NCI-H69 (cell line): ENCODE data around the gene GSG1L2.
A peak's percentile ranks its signal among the peaks of the same experiment; 100 is the strongest.

Experiments
- DNase-seq: peaks from one replicate; lab custom pipeline; 2025; lab: John Stamatoyannopoulos, UW

The GSG1L2 gene

DNA sequence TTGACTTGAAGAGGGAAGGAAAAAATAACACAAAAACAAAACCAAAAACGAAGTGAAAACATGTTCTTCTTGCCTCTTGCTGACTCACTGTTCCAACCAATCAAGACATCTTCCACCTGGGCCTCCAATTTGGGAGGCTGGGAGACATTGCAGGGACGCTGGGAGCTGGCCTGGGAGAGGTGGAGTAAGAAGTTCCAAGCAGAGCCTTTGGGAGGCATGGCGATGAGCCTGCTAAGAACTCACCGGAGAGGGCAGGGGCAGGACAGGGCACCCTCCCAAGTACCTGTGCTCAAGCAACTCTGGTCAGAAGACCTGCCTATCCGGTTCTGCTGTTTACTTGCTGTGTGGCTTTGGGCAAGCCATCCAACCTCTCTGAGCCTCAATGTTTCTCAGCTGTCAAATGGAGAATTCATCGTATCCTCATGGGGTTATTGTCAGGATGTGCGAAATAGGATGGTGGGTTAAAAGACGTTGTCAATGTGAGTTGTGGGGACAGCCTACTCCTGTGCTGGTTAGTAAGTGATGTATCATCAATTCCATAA is 3.0 kb upstream of the GSG1L2 start:
- DNase-seq, result no peak

- no peak for DNase-seq
Observed at GRCh38 chr17:9824094-9824493, 2.2 kb upstream of the GSG1L2 start.

GRCh38 chr17:9820448-9820847 is 1.4 kb downstream of the GSG1L2 start:
- DNase-seq, result no peak

GRCh38 chr17:9818760-9819159 is 3.1 kb downstream of the GSG1L2 start:
- no peak for DNase-seq

GRCh38 chr17:9817086-9817485 is 4.8 kb downstream of the GSG1L2 start:
- DNase-seq, result no peak

DNA sequence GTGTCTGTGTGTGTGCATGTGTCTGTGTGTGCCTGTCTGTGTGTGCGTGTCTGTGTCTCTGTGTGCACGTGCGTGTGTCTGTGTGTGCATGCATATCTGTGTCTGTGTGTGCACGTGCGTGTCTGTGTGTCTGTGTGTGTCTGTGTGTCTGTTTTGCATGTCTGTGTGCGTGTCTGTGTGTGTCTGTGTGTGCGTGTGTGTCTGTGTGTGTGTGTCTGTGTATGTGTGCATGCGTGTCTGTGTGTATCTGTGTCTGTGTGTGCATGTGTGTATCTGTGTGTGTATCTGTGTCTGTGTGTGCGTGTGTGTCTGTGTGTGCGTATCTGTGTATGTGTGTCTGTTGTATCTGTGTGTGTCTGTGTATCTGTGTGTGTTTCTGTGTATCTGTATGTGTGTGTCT is 5.4 kb downstream of the GSG1L2 start:
- no peak for DNase-seq

DNA sequence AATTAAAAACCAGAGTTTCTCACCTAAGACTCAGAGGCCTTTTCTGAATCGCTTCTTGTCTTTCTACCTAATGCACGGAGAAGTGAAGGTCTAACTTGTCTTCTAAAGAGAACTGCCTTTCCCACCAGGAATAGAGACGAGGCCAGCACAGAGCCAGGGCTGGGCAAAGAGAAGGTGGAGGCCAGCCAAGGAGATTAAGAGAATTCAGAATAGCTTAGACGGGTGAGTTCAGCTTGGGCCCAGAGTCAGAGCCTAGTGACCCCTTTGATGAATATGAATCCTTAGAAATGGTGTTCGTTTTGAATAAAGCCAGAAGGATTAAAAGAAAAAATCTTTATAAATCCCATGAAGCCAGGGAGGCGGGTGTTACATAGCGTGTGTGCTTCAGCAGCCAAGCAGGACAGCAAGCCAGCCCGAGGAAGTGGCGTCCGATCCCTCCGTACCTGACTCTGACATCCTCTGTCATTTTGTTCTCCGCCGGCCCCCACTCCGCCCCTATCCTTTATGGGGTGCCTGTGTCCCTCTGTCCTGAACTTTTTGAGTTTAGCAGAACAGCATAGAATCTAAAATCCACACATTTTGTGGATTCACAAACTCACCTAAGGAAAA is 7.4 kb downstream of the GSG1L2 start:
- DNase-seq, result no peak

GRCh38 chr17:9813166-9813565 is 8.7 kb downstream of the GSG1L2 start:
- DNase-seq, result no peak

GRCh38 chr17:9811537-9811936 is 10.3 kb downstream of the GSG1L2 start:
- no peak for DNase-seq

DNA sequence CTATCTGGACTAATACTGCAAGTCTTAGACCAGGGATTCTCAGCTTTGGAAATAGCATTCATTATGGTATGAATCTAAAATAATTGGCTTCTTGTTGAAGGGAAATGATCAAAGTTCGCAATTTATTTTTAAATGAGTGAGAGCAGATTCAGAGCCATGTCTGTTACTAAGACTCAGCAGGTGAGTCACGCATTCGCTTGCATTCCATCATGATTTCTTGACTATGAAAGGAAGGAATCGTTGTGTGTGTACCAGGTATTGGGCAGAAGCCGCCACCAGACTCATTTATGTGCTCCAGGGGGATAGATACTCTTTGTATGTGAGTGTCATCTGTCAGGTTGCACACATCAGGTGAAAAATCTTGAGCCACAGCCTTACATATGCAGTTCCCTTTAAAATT is 10.8 kb downstream of the GSG1L2 start:
- no peak for DNase-seq

GRCh38 chr17:9810100-9810949 is 11.6 kb downstream of the GSG1L2 start:
- no peak for DNase-seq

GRCh38 chr17:9809409-9809808 is 12.5 kb downstream of the GSG1L2 start:
- DNase-seq, result no peak

GRCh38 chr17:9806699-9807098 is 15.2 kb downstream of the GSG1L2 start:
- no peak for DNase-seq

GRCh38 chr17:9805769-9806168 is 16.1 kb downstream of the GSG1L2 start:
- DNase-seq, result no peak

GRCh38 chr17:9802697-9803096 is 19.2 kb downstream of the GSG1L2 start:
- DNase-seq, result no peak

DNA sequence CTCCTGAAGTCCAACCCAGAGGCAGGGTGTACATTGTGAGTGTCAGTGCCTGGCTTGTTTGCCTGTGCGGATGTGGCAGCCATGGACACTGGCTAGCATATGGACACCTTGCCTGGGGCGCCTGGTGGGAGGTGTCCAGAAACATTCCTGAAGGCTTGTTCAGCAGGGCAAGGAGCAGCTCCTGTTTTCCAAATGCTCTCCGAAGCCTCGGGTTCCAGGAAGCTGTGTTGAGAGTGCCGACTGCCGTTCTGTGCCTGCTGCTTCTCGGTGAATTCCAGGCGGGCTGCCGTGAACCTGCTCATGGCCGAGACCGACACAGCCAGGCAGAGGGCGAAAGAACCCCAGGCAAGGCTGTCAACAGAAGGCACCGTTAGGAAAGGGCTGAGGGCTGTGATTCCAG is 19.6 kb downstream of the GSG1L2 start:
- DNase-seq, result no peak

DNA sequence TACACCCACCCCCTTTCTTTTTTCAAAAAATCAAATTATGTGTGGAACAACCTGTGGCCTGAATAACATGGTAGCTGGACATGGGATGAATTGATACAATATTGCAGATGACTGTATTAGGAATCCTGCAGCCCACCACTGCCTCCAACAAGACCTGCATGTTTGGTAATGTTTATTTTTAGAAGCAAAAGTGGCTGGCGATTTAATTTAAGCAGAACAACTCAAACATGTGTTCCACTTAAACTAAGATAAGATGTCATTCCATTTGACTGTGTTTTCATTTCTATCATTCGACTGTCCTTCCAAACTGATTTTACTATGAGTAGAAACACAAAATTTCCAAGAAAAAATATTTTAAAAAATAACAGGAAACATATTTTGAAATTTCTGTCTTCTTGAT is 20.4 kb downstream of the GSG1L2 start:
- DNase-seq, result no peak

DNA sequence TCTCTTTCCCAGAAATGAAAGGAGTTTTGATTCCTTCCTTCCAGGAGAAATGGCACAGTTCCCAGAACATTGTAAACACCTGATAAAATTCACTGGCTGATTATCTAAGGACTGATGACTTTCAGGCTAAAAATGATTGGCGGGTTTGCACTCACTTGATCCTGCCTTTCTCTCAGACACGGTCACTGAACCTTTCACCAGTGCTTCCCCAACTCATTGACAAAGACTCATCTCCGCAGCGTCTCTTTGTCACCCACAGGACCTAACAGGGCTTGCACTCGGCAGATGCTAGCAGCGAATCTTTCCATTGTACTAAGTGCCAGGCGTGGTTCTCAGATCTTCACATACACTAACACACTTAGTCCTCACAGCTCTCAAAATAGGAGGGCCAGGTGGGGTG is 23.2 kb downstream of the GSG1L2 start:
- DNase-seq, result peak; percentile 50

GRCh38 chr17:9798008-9798407 is 23.9 kb downstream of the GSG1L2 start:
- no peak for DNase-seq

DNA sequence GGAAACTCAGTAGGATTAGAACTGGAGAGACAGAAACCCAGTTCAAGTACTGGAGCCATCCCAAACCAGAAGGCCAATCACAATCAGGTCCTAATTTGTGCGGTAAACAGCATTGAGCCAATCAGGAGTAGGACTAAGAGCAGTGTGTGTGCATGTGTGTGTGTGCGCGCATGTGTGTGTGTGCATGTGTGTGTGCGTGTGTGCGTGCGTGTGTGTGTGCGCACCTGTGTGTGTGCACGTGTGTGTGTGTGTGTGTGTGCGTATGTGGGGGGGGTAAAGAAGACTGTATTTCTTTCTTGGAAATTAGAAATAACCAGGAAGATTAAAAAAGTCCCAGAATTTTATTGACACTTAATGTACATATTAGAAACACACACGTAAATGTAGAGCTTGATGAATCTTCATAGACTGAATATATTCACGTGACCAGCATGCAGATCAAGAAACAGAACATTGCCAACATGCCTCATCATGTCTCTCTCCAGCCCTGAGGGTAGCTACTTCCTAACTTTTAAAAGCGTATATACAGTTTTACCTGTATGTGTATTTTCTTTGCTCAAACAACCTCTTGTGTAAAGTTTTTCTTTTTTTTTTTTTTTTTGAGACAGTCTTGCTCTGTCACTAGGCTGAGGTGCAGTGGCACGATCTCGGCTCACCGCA is 29.6 kb downstream of the GSG1L2 start:
- no peak for DNase-seq

- DNase-seq, result peak; percentile 3
Observed at GRCh38 chr17:9790889-9791876, 30.7 kb downstream of the GSG1L2 start, which contains the start of gene DHRS7C. TSS of gene DHRS7C (minus strand) at chr17:9791592. CDS start at chr17:9791284, 308 bp downstream.

GRCh38 chr17:9790316-9790715 is 31.6 kb downstream of the GSG1L2 start:
- no peak for DNase-seq
